ENCODE data around the gene MRPS11.
"Not testable (repeated sequence)": the region's sequence is repeated elsewhere in the genome, so short reads cannot be mapped to it uniquely, and the experiment has no call there.

MRPS11 gene

DNA sequence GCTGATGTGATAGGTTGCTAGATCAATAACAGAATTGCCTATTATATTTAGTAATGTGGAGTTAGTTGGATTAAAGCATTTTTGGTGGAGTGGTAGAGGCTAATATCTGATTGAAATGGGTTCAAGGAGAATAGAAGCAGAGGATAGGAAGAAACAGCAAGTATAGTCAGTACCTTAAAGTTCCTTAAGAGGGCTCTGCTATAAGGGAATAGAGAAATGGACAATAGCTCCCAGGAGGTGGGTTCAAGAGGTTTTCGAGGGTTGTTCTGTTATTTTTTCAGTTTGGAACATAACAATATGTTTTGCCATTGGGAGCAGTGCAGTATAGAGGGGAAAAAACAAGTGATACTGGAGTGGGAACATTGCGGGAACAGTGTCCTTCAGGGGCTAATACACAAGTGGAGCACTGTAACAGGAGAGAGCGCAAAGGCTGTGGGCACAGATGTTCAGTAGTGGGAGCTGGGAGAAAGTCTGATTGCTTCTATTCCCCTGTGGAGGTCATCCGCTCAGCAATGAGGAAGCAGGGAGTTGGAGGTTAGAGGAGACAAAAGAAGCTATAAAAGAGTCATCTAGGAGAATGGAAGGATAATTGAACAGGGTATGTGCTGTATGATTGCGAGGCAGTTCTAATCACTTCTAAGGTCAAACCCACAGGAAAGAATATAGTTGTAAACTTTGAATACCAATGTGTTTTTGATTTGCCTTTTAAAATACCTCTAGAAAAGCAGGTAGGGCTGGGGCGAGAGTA lies 3.3 kb downstream of the MRPS11 start:
- DNase-seq, result no peak
- H3K27me3 Mint-ChIP-seq, result no peaks in the 10 kb centered on the region
- H3K4me3 Mint-ChIP-seq, result no peak overlapping the region
- peaks cover 10% of the 10 kb centered on the region for H3K36me3 Mint-ChIP-seq (ENCODE audit: low read depth)
- ATAC-seq, result no peak
- no peaks in the 10 kb centered on the region for H3K9me3 Mint-ChIP-seq
- no peak overlapping the region for H3K27ac Mint-ChIP-seq
- H3K4me1 Mint-ChIP-seq, result peaks cover 18% of the 10 kb centered on the region

DNA sequence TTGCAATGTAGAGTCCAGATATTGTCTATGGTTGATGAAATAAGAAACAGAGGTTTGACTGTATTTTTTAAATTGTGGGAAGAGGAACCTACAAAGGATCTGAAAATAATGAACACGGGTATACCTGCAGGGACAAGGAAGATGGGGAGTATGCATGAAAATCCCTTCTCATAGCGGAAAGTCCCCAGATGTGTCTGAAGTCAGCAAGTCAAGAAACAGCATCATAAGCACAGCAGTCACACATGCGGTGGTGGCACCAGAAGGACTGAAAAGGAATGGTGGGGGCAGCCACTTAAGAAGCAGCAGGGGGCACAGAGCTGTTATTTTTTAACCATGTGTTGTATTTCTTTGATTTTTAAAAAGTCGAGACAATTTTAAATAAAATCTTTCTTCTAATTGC lies 4.7 kb downstream of the MRPS11 start:
- H3K27ac Mint-ChIP-seq, result no peak overlapping the region
- H3K4me1 Mint-ChIP-seq, result peaks cover 7% of the 10 kb centered on the region
- no peaks in the 10 kb centered on the region for H3K9me3 Mint-ChIP-seq
- no peak for ATAC-seq
- H3K4me3 Mint-ChIP-seq, result no peak overlapping the region
- no peaks in the 10 kb centered on the region for H3K27me3 Mint-ChIP-seq
- no peak for DNase-seq
- peaks cover 11% of the 10 kb centered on the region for H3K36me3 Mint-ChIP-seq (ENCODE audit: low read depth)

DNA sequence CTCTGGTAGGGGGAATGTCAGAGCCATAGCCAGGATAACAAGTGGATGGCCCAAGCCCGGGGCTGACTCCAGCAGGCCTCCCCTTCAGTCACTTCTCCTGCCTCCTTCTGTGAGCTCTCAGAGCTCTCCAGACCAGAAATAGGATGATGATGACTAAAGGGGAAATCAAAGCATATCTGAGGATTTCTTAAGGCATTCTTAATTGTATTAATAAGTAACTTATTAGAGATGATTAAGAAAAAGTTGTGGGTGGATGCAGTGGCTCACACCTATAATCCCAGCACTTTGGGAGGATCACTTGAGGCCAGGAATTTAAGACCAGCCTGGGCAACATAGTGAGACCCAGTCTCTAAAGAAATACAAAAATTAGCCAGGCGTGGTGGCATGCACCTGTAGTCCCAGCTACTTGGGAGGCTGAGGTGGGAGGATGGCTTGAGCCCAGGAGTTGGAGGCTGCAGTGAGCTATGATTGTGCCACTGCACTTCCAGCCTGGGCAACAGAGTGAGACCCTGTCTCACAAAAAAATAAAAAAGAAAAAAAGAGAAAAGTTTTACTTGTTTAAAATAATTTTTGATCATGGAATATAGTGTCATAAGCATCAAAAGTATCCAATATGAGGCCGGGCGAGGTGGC lies 6.3 kb downstream of the MRPS11 start:
- ATAC-seq, H3K4me3 Mint-ChIP-seq, H3K9me3 Mint-ChIP-seq, H3K27me3 Mint-ChIP-seq, H3K4me1 Mint-ChIP-seq, DNase-seq, H3K27ac Mint-ChIP-seq: not testable (repeated sequence)
- H3K36me3 Mint-ChIP-seq (ENCODE audit: low read depth), result peaks cover 13% of the 10 kb centered on the region

DNA sequence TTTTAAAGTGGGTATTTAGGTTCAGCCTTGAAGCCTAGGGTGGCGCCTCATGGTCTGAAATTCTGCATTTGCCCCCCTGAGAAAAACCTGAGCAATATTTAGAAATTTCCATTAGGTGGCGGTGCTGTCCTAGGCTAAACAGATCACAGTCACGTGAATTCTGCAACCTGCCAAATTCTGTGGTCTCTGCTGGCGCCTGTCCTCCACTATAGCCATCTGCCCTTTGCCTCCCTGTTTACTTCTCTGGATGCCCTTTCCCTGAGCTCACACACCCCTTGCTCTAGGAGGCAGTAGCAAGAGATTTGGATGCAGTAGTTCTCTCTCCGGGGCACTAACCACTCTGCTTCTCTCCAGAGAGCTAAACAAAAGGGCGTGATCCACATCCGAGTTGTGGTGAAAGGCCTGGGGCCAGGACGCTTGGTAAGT lies 9.1 kb downstream of the MRPS11 start:
- Mint-ChIP-seq H3K4me1 (peaks cover 6% of the 10 kb centered on the region), H3K27me3 (no peaks in the 10 kb centered on the region), H3K9me3 (no peaks in the 10 kb centered on the region), H3K36me3 (ENCODE audit: low read depth) (peaks cover 13% of the 10 kb centered on the region), H3K4me3 (no peak overlapping the region), H3K27ac (no peak overlapping the region)
- no peak for DNase-seq
- ATAC-seq, result no peak

DNA sequence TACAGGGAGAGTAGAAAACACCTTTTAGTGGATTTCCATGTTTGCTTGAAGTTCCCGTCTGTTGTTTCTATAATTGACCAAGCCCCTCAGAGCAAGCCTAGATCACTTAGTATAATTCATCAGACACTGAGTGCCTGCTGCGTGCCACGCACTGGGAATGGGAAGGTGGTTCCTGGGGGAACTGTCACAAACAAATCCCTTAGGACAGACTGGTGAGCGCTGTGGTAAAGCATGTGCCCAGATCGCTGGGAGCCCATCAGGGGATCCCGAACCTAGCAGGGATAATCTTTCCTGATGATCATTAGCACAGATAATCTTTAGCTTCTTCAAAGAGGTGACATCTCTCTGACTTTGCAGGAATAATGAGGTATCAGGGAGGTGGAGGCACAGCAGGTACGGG lies 9.6 kb downstream of the MRPS11 start:
- DNase-seq, result no peak
- no peak overlapping the region for H3K27ac Mint-ChIP-seq
- H3K27me3 Mint-ChIP-seq, result no peaks in the 10 kb centered on the region
- peaks cover 2% of the 10 kb centered on the region for H3K4me1 Mint-ChIP-seq
- peaks cover 14% of the 10 kb centered on the region for H3K36me3 Mint-ChIP-seq (ENCODE audit: low read depth)
- no peak overlapping the region for H3K4me3 Mint-ChIP-seq
- no peaks in the 10 kb centered on the region for H3K9me3 Mint-ChIP-seq
- no peak for ATAC-seq

DNA sequence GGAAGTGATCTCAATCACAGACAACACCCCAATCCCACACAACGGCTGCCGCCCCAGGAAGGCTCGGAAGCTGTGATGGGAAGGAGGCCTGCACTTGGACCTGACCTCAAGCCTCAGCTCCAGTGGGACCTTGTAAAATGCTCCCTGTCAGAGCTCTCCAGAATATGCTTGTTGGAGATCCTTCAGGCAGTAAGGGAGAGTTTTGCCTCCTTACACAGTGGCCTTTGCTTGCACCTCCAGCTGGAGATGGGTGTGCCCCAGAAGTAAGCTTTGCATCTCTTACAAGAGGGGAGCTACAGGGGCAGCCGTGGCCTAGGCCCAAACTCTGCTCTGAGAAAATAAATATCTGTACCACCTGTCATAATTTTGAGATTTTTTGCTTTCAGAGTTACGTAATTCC lies 10.4 kb downstream of the MRPS11 start:
- ATAC-seq (no peak), DNase-seq (no peak)
- Mint-ChIP-seq H3K27me3 (no peaks in the 10 kb centered on the region), H3K36me3 (ENCODE audit: low read depth) (peaks cover 14% of the 10 kb centered on the region), H3K9me3 (no peaks in the 10 kb centered on the region), H3K4me1 (no peaks in the 10 kb centered on the region), H3K4me3 (no peak overlapping the region), H3K27ac (no peak overlapping the region)

DNA sequence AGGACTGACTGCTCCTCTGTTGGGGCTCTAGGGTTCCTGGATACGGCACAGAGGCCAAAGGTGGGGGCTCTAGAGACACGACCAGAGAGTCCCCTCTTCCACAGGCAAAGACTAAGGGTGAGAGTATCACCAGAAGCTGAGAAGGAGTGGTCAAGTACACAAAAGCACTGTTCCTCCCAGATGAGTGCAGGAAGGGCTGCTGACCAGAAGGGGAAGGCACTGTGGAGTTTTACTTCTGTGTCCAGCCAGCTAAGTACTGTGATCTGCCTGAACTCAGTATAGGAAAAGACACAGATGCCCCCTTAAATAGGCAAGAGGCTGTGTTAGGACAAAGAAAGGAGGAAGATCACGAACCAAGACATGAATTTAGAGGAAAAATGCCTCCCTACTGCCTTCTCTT lies 11.7 kb downstream of the MRPS11 start:
- no peaks in the 10 kb centered on the region for H3K27me3 Mint-ChIP-seq
- DNase-seq (no peak), ATAC-seq (no peak)
- H3K36me3 Mint-ChIP-seq (ENCODE audit: low read depth), result peaks cover 14% of the 10 kb centered on the region
- no peaks in the 10 kb centered on the region for H3K4me1 Mint-ChIP-seq
- H3K4me3 Mint-ChIP-seq, result no peak overlapping the region
- H3K9me3 Mint-ChIP-seq, result no peaks in the 10 kb centered on the region
- no peak overlapping the region for H3K27ac Mint-ChIP-seq

DNA sequence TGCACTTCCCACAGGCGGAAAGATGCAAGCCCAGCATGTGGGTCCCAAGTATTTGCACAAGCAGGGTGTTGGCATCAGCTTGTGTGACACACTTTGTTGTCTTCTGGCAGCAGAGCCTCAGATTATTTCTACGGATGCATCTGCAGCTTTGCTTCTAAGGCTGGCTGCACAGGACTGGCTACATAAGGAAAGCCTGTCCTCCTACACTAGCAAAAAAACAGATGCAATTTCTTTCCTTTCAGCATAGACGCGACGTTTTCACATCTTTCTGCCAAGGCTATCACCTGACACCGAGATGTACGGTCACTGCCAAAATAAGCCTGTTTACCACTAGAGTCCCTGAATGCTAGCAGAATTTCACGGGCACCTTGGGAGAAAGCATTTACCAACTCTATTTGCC lies 13.5 kb downstream of the MRPS11 start:
- Mint-ChIP-seq H3K36me3 (ENCODE audit: low read depth) (peaks cover 12% of the 10 kb centered on the region), H3K4me1 (no peaks in the 10 kb centered on the region), H3K4me3 (no peak overlapping the region), H3K9me3 (no peaks in the 10 kb centered on the region), H3K27ac (no peak overlapping the region), H3K27me3 (no peaks in the 10 kb centered on the region)
- ATAC-seq (no peak), DNase-seq (no peak)

DNA sequence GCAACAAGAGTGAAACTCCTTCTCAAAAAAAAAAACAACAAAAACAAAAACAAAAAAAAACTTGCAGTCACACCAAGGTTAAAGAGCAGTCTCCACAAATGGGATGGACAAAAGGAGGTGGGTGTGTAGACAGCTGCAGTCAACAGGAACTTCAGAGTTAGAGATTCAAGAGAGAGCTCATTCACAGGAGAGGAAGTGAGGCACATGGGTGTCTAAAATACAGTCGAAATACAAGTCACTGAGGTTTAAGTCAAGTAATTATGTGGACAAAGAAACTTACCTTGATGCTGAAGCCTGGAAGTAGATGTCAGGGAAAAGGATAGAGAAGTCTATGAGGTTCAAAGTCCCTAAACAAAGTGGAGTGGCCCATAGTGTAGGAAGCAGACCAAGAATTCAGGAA lies 14.8 kb downstream of the MRPS11 start:
- Mint-ChIP-seq H3K27me3 (no peaks in the 10 kb centered on the region), H3K4me3 (no peak overlapping the region), H3K27ac (no peak overlapping the region), H3K9me3 (no peaks in the 10 kb centered on the region), H3K36me3 (ENCODE audit: low read depth) (peaks cover 8% of the 10 kb centered on the region), H3K4me1 (no peaks in the 10 kb centered on the region)
- ATAC-seq (no peak), DNase-seq (no peak)

DNA sequence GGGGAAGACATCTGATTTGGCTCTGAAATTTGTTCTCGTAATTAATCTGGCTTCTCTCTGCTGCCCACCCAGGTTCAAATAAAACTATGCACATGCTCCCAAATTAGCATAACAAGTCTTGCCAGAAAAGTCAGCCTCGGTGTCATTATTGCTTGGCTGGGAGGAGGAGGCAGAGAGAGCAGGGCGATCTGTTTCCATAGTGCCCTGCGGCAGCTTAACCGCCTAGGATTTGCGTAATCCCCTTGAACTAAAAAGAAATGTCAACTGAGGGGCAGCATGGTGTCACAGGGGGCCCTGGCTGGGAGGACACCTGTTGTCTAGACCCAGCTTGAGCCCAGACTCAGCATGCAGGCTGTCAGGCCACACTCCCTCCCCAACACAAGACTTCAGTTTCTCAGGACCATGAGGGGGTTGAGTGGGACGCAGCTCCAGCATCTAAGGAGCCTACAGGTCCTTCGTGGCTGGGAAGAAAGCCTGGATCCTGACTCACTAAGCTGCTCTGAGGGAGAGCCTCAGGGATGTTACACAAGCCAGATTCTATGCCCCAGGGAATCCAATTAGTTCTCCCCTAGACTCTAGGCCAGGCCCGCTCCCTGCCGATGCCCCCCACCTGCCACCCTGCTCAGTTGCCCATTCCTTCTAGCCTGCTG lies 17.3 kb downstream of the MRPS11 start:
- peaks cover 2% of the 10 kb centered on the region for H3K36me3 Mint-ChIP-seq (ENCODE audit: low read depth)
- ATAC-seq (no peak), DNase-seq (no peak)
- no peaks in the 10 kb centered on the region for H3K4me1 Mint-ChIP-seq
- no peak overlapping the region for H3K27ac Mint-ChIP-seq
- H3K9me3 Mint-ChIP-seq, result no peaks in the 10 kb centered on the region
- no peak overlapping the region for H3K4me3 Mint-ChIP-seq
- H3K27me3 Mint-ChIP-seq, result no peaks in the 10 kb centered on the region

DNA sequence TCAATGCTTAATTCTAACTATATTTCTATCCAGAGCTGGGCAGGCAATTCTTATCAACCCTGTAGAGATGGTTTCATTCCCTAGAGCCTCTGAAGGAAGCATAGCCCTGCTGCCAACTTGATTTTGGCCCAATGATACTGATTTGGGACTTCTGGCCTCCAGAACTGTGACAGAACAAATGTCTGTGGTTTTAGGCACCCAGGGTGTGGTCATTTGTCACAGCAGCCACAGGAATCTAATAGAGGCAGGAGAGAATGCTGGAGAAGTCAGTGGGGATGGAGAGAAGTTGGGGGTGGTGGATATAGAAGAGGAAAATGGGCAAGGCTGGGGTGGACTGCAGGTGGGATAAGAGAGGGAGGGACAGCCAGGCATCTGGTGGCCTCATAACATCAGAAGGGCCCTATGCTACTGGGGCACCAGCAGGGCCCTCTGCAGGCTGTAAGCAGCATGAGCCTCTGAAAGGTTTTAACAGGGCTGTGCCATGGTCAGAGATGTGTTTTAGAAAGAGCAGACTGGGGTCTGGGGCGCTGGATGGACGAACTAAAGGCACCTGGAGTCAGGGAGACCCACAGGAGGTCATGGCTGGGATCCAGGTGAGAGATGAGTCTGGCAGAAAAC lies 19.8 kb downstream of the MRPS11 start:
- no peaks in the 10 kb centered on the region for H3K9me3 Mint-ChIP-seq
- peak; percentile 17 for ATAC-seq
- H3K4me3 Mint-ChIP-seq, result no peak overlapping the region

DNA sequence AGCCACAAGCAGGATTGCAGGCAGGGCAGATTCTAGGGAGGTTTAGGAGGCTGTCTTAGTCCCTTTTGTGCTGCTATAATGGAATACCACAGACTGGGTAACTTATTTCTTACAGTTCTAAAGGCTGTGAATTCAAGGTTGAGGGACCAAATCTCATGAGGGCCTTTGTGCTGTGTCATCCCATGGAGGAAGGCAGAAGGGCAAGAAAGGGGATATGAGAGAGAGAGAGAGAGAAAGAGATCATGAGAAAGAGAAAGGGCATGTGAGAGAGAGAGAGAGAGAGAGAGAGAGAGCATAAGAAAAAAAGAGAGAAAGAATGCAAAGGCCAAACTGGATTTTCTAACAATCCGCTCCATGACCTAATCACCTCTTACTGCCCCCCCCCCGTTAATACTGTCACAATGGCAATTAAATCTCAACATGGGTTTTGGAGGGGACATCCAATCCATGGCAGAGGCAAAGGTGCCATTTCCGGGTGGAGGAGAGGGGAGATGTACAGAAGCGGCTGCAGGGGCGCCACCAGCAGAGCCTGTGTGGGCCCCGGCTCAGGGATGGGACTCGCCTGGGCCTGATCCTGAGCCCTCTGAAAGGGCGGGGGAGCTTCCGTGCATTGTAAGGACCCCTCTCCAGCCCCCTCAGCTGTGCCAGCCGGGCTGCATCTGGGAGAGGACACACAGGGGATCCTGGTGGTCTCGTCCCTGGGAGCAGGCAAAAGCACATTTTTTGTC lies 20.5 kb downstream of the MRPS11 start:
- no peaks in the 10 kb centered on the region for H3K27me3 Mint-ChIP-seq
- no peak for DNase-seq
- H3K4me3 Mint-ChIP-seq, result no peak overlapping the region
- no peaks in the 10 kb centered on the region for H3K9me3 Mint-ChIP-seq
- H3K36me3 Mint-ChIP-seq (ENCODE audit: low read depth), result no peaks in the 10 kb centered on the region
- no peak for ATAC-seq
- H3K27ac Mint-ChIP-seq, result no peak overlapping the region
- no peaks in the 10 kb centered on the region for H3K4me1 Mint-ChIP-seq

More for the DNA sequence above, 19.8 kb downstream of the MRPS11 start:
- Mint-ChIP-seq H3K27ac (no peak overlapping the region), H3K27me3 (no peaks in the 10 kb centered on the region), H3K36me3 (ENCODE audit: low read depth) (no peaks in the 10 kb centered on the region), H3K4me1 (no peaks in the 10 kb centered on the region)
- no peak for DNase-seq

DNA sequence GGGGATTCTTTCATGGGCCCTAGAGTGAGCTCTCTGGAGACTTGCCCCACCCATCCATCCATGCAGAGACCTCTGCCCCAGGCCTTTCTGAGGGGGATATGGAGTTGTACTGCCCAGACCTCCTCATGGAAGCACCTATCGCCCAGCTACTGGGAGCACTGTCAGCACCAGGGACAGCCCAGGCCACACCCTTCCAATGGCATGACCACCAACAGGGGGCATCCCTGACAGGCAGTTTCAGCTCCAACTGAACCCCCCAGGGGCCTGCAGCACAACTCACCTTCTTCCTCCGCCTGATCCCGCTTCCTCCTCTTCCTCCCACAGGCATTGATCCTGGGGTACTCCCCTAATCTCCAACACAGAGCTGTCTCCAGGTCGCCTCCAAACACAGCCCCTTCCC lies 21.8 kb downstream of the MRPS11 start:
- H3K36me3 Mint-ChIP-seq (ENCODE audit: low read depth), result no peaks in the 10 kb centered on the region
- H3K4me1 Mint-ChIP-seq, result no peaks in the 10 kb centered on the region
- ATAC-seq, result peak; percentile 18
- H3K9me3 Mint-ChIP-seq, result no peaks in the 10 kb centered on the region
- no peak overlapping the region for H3K27ac Mint-ChIP-seq
- no peaks in the 10 kb centered on the region for H3K27me3 Mint-ChIP-seq
- H3K4me3 Mint-ChIP-seq, result no peak overlapping the region
- DNase-seq, result no peak

DNA sequence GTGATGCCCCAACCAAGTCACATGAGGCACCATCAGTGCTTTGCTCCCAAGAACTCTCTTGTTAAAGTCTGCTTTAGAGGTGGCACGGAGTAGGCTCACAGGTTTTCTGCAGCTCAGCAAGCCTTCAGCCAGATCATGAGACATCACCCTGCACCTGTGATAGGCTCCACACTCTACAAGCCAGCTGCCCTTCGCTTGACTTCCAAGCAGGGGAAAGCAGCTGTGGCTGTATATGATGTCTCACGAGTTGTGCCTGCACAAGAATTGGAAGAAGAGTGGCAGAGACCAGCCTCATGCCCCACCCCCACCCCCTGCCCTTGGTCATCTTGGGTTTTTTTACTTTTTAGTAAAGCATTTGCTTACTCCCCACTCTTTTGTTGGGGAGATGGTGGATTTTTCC lies 22.5 kb downstream of the MRPS11 start:
- H3K4me3 Mint-ChIP-seq, result no peak overlapping the region
- H3K4me1 Mint-ChIP-seq, result no peaks in the 10 kb centered on the region
- no peaks in the 10 kb centered on the region for H3K27me3 Mint-ChIP-seq

More for the DNA sequence above, 22.5 kb downstream of the MRPS11 start:
- Mint-ChIP-seq H3K27ac (no peak overlapping the region), H3K9me3 (no peaks in the 10 kb centered on the region), H3K36me3 (ENCODE audit: low read depth) (no peaks in the 10 kb centered on the region)
- ATAC-seq, result no peak
- no peak for DNase-seq

Measured in activated naive CD8-positive, alpha-beta T cell treated with anti-CD3 and anti-CD28 coated beads, Interleukin-2, amount 50 U/mL, for 24 hours (primary cell).